C4-2B (cell line): ENCODE results near the gene PLIN5.

Experiments used
- H3K27ac ChIP-seq: fragments of 450-650 bp; 2 replicates; pipeline ENCODE4 v1.5.1; 2017
- ZFX ChIP-seq: fragments of 450-650 bp; IDR thresholded peaks from 2 replicates; pipeline ENCODE4 v1.6.1; 2017
- TF ChIP-seq, protein P1 (sequence below): fragments of 450-650 bp; conservative IDR thresholded peaks from 2 replicates; pipeline ENCODE4 v1.5.1; 2017; ENCODE audit warnings: mild to moderate bottlenecking

PLIN5 gene

DNA sequence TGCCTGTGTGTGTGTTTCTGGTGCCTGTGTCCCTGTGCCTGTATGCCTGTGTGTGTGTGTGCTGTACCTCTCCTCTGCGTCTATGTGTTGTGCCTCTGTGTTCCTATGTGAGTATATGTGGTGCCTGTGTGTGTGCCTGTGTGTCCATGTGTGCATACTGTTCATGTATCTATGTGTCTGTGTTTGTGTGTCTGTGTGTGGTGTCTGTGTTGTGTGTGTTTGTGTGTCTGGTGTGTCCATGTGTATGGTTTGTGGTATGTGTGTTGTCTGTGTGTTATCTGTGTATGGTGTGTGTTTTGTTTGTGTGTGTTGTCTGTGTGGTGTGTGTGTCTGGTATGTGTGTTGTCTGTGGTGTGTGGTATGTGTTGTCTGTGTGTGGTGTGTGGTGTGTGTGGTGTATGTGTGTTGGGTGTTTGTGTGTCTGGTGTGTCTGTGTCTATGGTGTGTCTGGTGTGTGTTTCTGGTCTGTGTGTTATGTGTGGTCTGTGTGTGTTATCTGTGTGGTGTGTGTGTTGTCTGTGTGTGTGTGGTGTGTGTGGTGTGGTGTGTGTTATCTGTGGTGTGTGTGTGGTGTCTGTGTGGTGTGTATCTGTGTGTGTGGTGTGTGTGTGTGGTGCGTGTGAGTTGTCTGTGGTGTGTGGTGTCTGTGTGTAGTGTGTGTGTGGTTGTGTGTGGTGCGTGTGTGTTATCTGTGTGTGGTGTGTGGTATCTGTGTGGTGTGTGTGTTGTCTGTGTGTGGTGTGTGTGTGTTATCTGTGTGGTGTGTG lies 42.5 kb downstream of the PLIN5 start:
- TF ChIP-seq, protein P1, sequence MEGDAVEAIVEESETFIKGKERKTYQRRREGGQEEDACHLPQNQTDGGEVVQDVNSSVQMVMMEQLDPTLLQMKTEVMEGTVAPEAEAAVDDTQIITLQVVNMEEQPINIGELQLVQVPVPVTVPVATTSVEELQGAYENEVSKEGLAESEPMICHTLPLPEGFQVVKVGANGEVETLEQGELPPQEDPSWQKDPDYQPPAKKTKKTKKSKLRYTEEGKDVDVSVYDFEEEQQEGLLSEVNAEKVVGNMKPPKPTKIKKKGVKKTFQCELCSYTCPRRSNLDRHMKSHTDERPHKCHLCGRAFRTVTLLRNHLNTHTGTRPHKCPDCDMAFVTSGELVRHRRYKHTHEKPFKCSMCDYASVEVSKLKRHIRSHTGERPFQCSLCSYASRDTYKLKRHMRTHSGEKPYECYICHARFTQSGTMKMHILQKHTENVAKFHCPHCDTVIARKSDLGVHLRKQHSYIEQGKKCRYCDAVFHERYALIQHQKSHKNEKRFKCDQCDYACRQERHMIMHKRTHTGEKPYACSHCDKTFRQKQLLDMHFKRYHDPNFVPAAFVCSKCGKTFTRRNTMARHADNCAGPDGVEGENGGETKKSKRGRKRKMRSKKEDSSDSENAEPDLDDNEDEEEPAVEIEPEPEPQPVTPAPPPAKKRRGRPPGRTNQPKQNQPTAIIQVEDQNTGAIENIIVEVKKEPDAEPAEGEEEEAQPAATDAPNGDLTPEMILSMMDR, result no peak
- TF ChIP-seq ZFX, result no peak
- no peak overlapping the region for H3K27ac ChIP-seq

DNA sequence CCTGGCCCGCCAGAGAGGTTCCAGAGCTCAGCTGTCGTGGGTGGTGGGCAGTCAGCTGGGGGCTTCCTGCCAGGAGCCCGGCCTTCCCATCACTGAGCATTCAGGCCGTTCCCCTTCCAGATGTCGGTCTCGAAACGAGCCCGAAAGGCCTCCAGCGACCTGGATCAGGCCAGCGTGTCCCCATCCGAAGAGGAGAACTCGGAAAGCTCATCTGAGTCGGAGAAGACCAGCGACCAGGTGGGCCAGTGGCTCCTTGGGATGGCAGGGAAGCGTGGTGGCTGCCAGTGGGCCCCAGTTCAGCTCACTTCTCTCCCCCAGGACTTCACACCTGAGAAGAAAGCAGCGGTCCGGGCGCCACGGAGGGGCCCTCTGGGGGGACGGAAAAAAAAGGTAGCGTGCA lies 43.6 kb downstream of the PLIN5 start:
- TF ChIP-seq, protein P1, result no peak
- H3K27ac ChIP-seq, result no peak overlapping the region

GRCh38 chr19:4488496-4488895 lies 46.5 kb downstream of the PLIN5 start:
- TF ChIP-seq, protein P1, result no peak
- no peak for TF ChIP-seq ZFX
- no peak overlapping the region for H3K27ac ChIP-seq

DNA sequence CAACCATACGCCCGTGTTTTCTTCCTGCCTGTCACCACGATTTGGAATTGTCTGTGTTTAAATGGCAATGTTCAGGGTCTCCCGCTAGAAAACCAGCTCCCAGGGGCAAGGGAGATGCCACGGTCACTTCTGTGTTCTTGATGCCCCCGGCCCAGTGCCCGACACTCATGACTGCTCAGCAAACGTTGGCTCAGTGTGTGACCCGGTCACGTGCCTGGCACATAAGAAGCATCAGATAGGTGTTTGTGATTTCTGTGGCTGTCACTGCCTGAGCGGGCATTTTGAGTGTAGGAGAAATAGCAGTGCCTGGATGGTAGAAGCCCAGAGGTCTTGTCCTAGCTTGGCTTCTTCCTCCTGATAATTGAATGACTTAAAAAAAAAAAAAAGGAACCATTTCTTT lies 47.5 kb downstream of the PLIN5 start:
- TF ChIP-seq, protein P1, result no peak
- TF ChIP-seq ZFX, result no peak
- no peak overlapping the region for H3K27ac ChIP-seq

GRCh38 chr19:4483385-4483784 lies 51.6 kb downstream of the PLIN5 start:
- no peak overlapping the region for H3K27ac ChIP-seq
- TF ChIP-seq, protein P1, result no peak
- TF ChIP-seq ZFX, result no peak

GRCh38 chr19:4482721-4483364 lies 52.2 kb downstream of the PLIN5 start:
- no peak for TF ChIP-seq ZFX
- TF ChIP-seq, protein P1, result no peak

GRCh38 chr19:4477034-4477801 lies 57.8 kb downstream of the PLIN5 start:
- TF ChIP-seq, protein P1, result no peak
- no peak for TF ChIP-seq ZFX
- no peak overlapping the region for H3K27ac ChIP-seq

More at GRCh38 chr19:4482721-4483364, 52.2 kb downstream of the PLIN5 start:
- H3K27ac ChIP-seq, result no peak overlapping the region
